ENCODE results near the gene CDC42BPB. TPM values are rescaled to one million over a fixed set of nuclear protein-coding genes. Genes with fewer than 3 reads are reported as not detected.

The CDC42BPB gene
- total RNA-seq, 6 experiments from 2014 or later = 73.7 to 85.1 (median 79.9) TPM

DNA sequence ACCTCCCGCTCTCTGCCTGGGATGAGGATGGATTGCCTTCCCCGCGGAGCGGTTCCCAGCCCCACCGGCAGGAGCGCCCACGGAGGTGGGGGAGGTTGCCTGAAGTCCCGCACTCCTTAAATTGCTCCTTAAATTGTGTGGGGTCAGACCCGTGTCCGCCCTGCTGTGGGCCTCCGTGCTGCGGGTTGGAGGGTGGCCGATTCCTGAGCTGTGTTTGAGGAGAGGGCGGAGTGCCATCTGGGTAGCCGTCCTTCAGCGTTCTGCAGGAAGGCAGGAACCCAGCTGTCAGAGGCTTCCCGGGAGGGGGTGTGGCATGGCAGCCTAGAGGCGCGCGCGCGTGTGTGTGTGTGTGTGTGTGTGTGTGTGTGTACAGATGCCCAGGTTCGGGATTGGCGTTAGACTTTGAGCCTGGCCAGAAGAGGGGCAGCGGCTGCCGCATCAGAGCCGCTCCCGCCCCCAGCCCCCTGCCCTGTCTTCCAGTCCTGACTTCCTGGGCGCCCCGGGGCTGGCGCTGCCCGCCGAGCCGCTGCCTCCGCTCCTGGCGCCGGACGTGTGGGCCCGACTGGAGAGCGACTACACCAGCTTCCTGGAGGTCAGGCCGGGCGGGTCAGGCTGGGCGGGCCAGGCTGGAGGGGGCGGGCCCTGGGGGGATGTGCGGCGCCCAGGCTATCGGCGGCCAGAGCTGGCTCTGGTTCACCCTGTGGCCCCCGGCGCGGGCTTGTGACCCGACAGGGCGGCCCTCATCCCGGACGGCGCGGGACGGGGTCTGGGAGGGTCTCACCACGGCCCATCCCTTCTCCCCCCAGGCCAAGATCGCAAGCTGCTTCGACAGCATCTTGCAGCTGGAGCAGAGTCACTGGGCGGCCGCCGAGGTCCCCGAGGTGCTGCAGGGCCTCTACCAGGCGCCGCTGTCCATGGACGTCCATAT lies 46.4 kb upstream of the CDC42BPB start:
- peak; percentile 50 for DNase-seq
- peaks cover 15% of the 10 kb centered on the region for H3K4me1 Mint-ChIP-seq (ENCODE audit: low read depth)
- TF ChIP-seq, protein P1, sequence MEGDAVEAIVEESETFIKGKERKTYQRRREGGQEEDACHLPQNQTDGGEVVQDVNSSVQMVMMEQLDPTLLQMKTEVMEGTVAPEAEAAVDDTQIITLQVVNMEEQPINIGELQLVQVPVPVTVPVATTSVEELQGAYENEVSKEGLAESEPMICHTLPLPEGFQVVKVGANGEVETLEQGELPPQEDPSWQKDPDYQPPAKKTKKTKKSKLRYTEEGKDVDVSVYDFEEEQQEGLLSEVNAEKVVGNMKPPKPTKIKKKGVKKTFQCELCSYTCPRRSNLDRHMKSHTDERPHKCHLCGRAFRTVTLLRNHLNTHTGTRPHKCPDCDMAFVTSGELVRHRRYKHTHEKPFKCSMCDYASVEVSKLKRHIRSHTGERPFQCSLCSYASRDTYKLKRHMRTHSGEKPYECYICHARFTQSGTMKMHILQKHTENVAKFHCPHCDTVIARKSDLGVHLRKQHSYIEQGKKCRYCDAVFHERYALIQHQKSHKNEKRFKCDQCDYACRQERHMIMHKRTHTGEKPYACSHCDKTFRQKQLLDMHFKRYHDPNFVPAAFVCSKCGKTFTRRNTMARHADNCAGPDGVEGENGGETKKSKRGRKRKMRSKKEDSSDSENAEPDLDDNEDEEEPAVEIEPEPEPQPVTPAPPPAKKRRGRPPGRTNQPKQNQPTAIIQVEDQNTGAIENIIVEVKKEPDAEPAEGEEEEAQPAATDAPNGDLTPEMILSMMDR (IDR thresholded peaks at IDR 0.05) = peak; percentile 58
- H3K36me3 Mint-ChIP-seq (ENCODE audit: low read depth) = no peaks in the 10 kb centered on the region
- peak overlapping the region; percentile 63 for H3K4me3 Mint-ChIP-seq
- no peaks in the 10 kb centered on the region for H3K9me3 Mint-ChIP-seq
- no peak overlapping the region for H3K27ac Mint-ChIP-seq
- H3K27me3 Mint-ChIP-seq (ENCODE audit: insufficient read depth) = peaks cover 13% of the 10 kb centered on the region

DNA sequence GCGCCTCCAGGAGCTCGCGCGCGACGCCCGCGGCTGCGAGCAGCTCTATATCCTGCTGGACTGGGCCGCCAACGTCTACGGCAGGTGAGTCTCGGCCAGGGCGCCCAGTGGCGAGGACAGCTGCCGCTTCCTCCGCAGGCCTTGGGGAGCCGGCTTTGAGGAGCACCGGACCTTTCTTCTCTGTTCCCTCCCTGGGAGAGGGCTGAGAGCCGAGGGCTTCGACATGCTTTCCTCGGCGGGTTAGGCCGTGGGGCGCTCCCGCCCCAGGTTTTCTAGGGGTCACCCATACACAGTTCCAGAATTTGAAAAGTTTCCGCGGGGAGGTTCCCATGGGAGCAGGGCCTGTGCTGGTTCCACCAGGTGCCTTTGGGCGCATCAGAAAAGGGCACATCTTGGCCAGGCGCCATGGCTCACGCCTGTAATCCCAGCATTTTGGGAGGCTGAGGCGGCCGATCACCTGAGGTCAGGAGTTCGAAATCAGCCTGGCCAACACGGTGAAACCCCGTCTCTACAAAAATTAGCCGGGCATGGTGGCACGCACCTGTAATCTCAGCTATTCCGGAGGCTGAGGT lies 45.4 kb upstream of the CDC42BPB start:
- Mint-ChIP-seq H3K36me3 (ENCODE audit: low read depth) (no peaks in the 10 kb centered on the region), H3K4me1 (ENCODE audit: low read depth) (peaks cover 12% of the 10 kb centered on the region), H3K27ac (no peak overlapping the region), H3K4me3 (no peak overlapping the region), H3K9me3 (no peaks in the 10 kb centered on the region), H3K27me3 (ENCODE audit: insufficient read depth) (peaks cover 18% of the 10 kb centered on the region)
- TF ChIP-seq, protein P1 (IDR thresholded peaks at IDR 0.05) = no peak
- DNase-seq = no peak

DNA sequence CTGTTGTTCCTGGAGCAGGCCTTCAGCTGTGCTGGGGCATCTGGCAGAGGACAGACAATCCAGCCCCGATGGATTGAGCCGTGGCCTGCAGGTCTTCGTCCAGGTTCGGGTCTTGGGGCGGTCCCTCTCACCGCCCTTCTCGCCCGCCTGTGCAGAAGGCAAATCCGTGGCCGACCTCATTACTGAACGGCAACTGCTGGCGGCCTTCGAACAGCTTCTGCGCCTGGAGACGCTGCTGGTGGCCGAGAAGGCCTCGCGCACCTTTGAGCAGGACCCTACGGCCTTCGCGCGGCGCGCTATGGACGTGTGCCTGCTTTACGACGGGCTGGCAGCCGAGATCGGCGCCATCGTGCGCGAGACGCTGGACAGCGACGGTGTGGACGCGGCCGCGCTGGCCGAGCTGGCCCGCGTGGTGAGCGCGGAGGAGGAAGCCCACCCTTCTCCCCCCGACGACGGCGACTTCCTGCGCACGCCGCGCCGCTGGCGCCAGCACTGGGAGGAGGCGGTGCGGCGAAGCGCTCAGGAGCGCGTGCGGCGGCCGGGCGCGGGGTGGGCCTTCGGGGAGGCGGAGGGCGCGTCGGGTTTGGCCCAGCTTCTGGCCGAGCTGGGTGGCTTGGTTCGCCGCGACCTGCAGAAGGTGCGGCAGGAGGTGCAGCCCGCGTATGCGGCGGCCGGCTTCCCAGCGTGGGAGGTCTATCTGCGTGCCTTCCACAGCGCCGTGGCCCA lies 44.8 kb upstream of the CDC42BPB start:
- Mint-ChIP-seq H3K36me3 (ENCODE audit: low read depth) (no peaks in the 10 kb centered on the region), H3K9me3 (no peaks in the 10 kb centered on the region), H3K27me3 (ENCODE audit: insufficient read depth) (peaks cover 20% of the 10 kb centered on the region), H3K27ac (no peak overlapping the region), H3K4me3 (no peak overlapping the region), H3K4me1 (ENCODE audit: low read depth) (peaks cover 12% of the 10 kb centered on the region)
- TF ChIP-seq, protein P1 (IDR thresholded peaks at IDR 0.05) = no peak
- DNase-seq = no peak

GRCh38 chr14:103101257-103101962 lies 44.1 kb upstream of the CDC42BPB start:
- no peak for DNase-seq
- Mint-ChIP-seq H3K27ac (no peak overlapping the region), H3K9me3 (no peaks in the 10 kb centered on the region), H3K27me3 (ENCODE audit: insufficient read depth) (peaks cover 24% of the 10 kb centered on the region), H3K36me3 (ENCODE audit: low read depth) (no peaks in the 10 kb centered on the region), H3K4me3 (no peak overlapping the region), H3K4me1 (ENCODE audit: low read depth) (peaks cover 12% of the 10 kb centered on the region)
- TF ChIP-seq, protein P1 (IDR thresholded peaks at IDR 0.05) = no peak

Data from HFFc6 (cell line).